ENCODE measurements around the gene PIK3R6.

PIK3R6 gene

DNA sequence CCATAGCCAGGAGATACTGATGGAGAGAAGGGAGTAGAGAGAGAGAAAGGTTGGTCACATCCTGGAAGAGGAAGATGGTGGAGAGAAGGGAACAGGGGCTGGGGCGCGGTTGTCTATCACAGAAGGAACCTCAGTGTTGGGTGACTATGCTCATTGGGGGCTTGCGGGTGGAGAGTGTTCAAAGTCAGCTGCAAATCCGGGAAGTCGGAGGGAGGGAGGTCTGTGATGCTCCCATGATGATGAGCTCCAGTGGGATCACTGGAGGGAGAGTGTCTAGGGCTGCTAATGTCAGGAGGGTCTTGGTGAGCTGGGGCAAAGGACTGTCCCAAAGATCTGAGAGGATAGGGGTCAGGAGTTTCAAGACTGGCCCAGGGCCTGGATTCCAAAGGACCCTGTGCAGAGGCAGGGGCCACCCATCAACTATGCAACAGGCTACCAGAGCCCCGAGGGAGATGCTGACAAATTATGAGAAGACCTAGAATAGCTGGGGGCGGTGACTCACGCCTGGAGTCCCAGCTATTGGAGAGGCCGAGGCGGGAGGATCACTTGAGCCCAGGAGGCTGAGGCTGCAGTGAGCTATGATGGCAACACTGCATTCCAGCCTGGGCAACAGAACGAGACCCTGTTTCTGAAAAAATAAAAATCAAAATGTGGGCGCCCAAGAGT lies 111.8 kb downstream of the PIK3R6 start:
- H3K4me3 ChIP-seq (ENCODE audit: low read length): no peak overlapping the region
- DNase-seq (ENCODE audit: low read depth): no peak
- TF ChIP-seq, protein P1, sequence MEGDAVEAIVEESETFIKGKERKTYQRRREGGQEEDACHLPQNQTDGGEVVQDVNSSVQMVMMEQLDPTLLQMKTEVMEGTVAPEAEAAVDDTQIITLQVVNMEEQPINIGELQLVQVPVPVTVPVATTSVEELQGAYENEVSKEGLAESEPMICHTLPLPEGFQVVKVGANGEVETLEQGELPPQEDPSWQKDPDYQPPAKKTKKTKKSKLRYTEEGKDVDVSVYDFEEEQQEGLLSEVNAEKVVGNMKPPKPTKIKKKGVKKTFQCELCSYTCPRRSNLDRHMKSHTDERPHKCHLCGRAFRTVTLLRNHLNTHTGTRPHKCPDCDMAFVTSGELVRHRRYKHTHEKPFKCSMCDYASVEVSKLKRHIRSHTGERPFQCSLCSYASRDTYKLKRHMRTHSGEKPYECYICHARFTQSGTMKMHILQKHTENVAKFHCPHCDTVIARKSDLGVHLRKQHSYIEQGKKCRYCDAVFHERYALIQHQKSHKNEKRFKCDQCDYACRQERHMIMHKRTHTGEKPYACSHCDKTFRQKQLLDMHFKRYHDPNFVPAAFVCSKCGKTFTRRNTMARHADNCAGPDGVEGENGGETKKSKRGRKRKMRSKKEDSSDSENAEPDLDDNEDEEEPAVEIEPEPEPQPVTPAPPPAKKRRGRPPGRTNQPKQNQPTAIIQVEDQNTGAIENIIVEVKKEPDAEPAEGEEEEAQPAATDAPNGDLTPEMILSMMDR (conservative IDR thresholded peaks at IDR 0.05; ENCODE audit: low read depth, low read length): no peak

DNA sequence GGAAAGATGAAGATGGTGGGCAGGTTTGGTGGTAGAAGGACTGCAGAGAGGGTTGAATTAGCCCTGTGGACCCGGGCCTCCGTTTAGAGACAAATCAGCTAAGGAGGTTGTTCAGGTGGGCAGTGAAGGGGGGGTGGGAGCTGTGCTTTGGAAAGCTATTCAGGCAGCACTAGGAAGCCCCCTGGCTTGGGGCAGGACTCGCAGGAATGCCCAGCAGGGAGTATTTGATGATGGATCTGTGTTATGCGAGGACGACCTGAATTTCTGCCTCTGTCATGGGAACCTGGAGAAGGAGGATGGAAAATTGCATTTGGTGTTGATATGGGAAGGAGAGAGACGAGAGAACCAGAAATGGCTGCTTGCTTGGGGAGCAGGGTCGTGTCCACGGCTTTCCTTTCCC lies 112.6 kb downstream of the PIK3R6 start:
- TF ChIP-seq, protein P1 (conservative IDR thresholded peaks at IDR 0.05; ENCODE audit: low read depth, low read length): no peak
- H3K4me3 ChIP-seq (ENCODE audit: low read length): no peak overlapping the region
- DNase-seq (ENCODE audit: low read depth): no peak

DNA sequence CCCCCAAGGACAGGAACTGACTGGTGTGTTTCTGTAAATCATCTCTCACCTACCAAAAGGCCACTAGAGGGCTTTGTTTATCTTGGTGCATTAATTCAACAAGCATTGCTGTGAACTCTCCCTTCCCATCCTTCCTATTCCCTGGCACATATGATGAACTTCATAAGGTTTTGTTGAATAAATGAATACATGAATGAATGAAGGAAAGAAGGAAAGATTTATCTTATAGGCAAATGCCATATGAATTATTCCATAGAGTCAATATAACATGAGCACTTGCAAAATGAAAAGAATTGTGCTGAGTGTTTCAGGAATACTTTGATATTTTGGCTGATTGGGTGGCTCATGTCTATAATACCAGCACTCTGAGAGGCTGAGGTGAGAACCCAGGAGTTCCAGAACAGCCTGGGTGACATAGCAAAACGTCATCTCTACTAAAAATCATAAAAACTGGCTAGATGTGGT lies 113.5 kb downstream of the PIK3R6 start:
- DNase-seq (ENCODE audit: low read depth): no peak
- TF ChIP-seq, protein P1 (conservative IDR thresholded peaks at IDR 0.05; ENCODE audit: low read depth, low read length): peak; percentile 53
- H3K4me3 ChIP-seq (ENCODE audit: low read length): no peak overlapping the region

DNA sequence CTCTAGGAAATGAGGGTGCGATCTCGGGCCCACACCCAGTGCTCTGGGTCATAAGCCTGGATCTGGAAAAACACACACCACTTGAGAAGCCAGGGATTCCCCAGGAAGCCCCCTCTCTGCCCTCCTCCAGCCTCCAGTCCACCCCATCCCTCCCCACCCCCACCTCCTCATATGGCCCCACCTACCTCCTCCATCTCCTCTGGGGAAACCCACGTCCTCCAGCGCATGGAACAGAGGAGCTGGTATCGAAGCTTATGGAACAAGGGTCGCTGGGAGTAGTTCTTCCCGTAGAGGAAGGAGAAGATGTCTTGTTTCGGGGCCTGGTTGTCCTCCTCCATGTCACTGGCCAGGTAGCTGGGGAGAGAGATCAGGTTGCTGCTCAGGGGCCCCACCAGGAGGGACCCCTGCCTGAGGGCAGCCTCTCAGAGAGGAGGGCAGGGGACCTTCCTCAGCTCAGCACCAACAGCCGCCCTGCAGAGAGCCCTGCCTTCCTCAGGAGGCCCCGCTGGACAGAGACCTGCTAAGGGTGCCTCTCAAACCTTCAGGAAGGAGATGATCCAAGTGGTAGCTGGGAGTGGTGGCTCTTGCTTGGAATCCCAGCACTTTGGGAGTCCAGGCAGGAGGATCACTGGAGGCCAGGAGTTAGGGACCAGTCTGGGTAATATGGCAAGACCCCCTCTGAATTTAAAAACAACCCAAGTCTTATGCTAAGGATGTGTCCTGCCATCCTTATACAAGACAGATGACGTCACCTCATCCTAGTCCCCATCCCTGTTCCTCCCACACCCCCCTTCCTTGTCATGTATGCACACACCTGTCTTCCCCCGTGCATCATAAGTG lies 114.1 kb downstream of the PIK3R6 start:
- TF ChIP-seq, protein P1 (conservative IDR thresholded peaks at IDR 0.05; ENCODE audit: low read depth, low read length): no peak
- no peak for DNase-seq (ENCODE audit: low read depth)
- no peak overlapping the region for H3K4me3 ChIP-seq (ENCODE audit: low read length)
